Activated CD8-positive, alpha-beta memory T cell treated with anti-CD3 and anti-CD28 coated beads, Interleukin-2, amount 50 U/mL, for 4 hours (primary cell): ENCODE data around the gene RNF180.
"Not testable (repeated sequence)": the region's sequence is repeated elsewhere in the genome, so short reads cannot be mapped to it uniquely, and the experiment has no call there.

Source experiments
- DNase-seq: peaks from one replicate; pipeline ENCODE4 v3.0.0-alpha.2; 2020

RNF180 gene

DNA sequence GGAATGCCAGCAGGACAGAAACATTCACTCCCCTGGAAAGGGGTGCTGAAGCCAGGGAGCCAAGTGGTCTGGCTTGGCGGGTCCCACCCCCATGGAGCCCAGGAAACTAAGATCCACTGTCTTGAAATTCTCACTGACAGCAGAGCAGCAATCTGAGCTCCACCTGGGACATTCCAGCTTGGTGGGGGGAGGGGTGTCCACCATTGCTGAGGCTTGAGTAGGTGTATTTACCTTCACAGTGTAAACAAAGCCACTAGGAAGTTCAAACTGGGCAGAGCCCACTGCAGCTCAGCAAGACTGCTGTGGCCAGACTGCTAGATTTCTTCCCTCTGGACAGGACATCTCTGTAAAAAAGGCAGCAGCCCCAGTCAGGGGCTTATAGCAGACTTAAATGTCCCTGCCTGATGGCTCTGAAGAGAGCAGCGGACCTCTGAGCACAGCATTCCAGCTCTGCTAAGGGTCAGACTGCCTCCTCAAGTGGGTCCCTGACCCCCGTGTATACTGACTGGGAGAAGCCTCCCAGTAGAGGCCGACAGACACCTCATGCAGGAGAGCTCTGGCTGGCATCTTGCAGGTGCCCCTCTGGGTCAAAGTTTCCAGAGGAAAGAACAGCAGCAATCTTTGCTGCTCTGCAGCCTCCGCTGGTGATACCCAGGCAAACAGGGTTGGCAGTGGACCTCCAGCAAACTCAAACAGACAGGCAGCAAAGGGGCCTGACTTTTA lies 241.6 kb downstream of the RNF180 start:
- DNase-seq: not testable (repeated sequence)

DNA sequence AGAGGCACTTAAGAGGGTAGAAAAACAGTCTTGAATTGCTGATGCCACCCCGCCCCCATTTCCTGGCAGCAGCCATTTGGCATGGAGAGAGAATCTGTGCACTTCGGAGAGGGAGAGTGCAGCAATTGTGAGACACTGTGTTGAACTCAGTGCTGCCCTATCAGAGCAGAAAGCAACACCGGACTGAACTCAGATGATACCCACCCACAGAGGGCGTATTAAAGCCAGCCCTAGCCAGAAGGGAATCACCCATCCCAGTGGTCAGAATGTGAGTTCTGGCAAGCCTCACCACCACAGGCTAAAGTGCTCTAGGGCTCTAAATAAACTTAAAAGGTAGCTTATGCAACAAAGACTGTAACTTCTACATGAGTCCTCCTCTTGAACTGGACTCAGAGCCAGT lies 251.7 kb downstream of the RNF180 start:
- no peak for DNase-seq

DNA sequence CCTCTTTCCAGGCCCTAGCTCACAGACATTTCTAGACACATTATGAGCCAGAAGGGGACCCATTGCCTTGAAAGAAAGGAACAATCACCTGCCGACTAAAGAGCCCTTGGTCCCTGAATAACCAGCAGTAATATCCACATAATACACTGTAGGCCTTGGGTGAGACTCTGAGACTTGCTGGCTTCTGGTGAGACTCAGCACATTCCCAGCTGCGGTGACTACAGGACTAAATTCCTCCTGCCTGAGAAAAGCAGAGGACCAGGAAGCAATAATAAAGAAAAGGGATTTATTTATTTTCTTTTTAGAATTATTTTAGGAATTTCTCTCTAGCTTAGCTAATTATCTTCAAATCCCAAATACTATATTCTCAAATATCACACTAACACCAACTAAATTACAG lies 252.4 kb downstream of the RNF180 start:
- DNase-seq: no peak
